GM23248 (cell line): ENCODE measurements around the gene NDUFS5.

Experiments
- EZH2 ChIP-seq: fragments of 200-600 bp; sonication (generic); IDR thresholded peaks from 2 replicates; pipeline ENCODE4 v1.6.1; 2018; ENCODE audit warnings: antibody characterized with exemption, mild to moderate bottlenecking; ENCODE audit not compliant: insufficient read depth, poor library complexity, severe bottlenecking
- EZH2phosphoT487 ChIP-seq: fragments of 200-600 bp; sonication (generic); IDR thresholded peaks from 2 replicates; pipeline ENCODE4 v1.6.1; 2018; ENCODE audit warnings: antibody characterized with exemption, moderate library complexity, mild to moderate bottlenecking, low read depth; ENCODE audit not compliant: insufficient read depth

- TF ChIP-seq EZH2phosphoT487 (no peak), EZH2 (no peak)
Observed at GRCh38 chr1:39003281-39003680, 22.9 kb upstream of the NDUFS5 start.
